NCI-H2196 (cell line): ENCODE data around the gene ZNF528.

Source experiments
- DNase-seq: peaks from one replicate; lab custom pipeline; 2025; ENCODE audit not compliant: unreplicated experiment; lab: John Stamatoyannopoulos, UW

ZNF528 gene

GRCh38 chr19:52397310-52398080, at the start of gene ZNF528:
TSS of gene ZNF528 (plus strand) at chr19:52397849. CDS start at chr19:52402014, 4,165 bp downstream.
- peak; percentile 90 for DNase-seq

GRCh38 chr19:52351512-52351911, 46.1 kb upstream of the ZNF528 start:
- no peak for DNase-seq

- DNase-seq = no peak
Observed at GRCh38 chr19:52366414-52366824, 31.2 kb upstream of the ZNF528 start.

GRCh38 chr19:52369559-52370340, 27.9 kb upstream of the ZNF528 start, which contains the start of gene ZNF880:
TSS of gene ZNF880 (plus strand) at chr19:52369923. CDS start at chr19:52369966, 43 bp downstream.
- peak; percentile 46 for DNase-seq

GRCh38 chr19:52370341-52370710, 27.3 kb upstream of the ZNF528 start:
- DNase-seq = no peak

- no peak for DNase-seq
Observed at GRCh38 chr19:52391135-52391534, 6.5 kb upstream of the ZNF528 start.

- peak; percentile 7 for DNase-seq
Observed at GRCh38 chr19:52398081-52398441, 412 bp downstream of the ZNF528 start.

GRCh38 chr19:52410276-52410675, 12.6 kb downstream of the ZNF528 start:
- no peak for DNase-seq

- DNase-seq = no peak
Observed at GRCh38 chr19:52415711-52416110, 18.1 kb downstream of the ZNF528 start.

- no peak for DNase-seq
Observed at GRCh38 chr19:52428937-52429336, 31.3 kb downstream of the ZNF528 start, which contains the start of gene ZNF534. TSS of gene ZNF534 (plus strand) at chr19:52429148. CDS start at chr19:52431475, 2,327 bp downstream.

GRCh38 chr19:52442179-52442578, 44.5 kb downstream of the ZNF528 start:
- no peak for DNase-seq

- no peak for DNase-seq
Observed at GRCh38 chr19:52444506-52444905, 46.9 kb downstream of the ZNF528 start.

GRCh38 chr19:52451241-52451640, 53.6 kb downstream of the ZNF528 start:
- DNase-seq = no peak

GRCh38 chr19:52453324-52454094, 55.9 kb downstream of the ZNF528 start, which contains the start of gene ZNF578:
TSS of gene ZNF578 (plus strand) at chr19:52453553. CDS start at chr19:52501846, 48,293 bp downstream.
- DNase-seq = no peak

GRCh38 chr19:52464798-52465470, 67.3 kb downstream of the ZNF528 start:
- DNase-seq = no peak
